ENCODE results near the gene UGT1A7. TPM values are rescaled to one million over a fixed set of nuclear protein-coding genes. Genes with fewer than 3 reads are reported as not detected.

Gene UGT1A7
- total RNA-seq, 2 experiments from 2014 or later, result not detected

- Histone ChIP-seq H3K27ac (ENCODE audit: low read depth in 1 of 2, low read length in 2 of 2) (no peak overlapping the region), H3K27me3 (ENCODE audit: control insufficient read depth in 1 of 2, insufficient read depth in 2 of 2, low read length in 2 of 2) (peaks cover 5 to 7% of the 10 kb centered on the region in 2 experiments), H3K4me3 (ENCODE audit: low read length) (no peak overlapping the region), H3K36me3 (ENCODE audit: insufficient read depth, low read length) (no peaks in the 10 kb centered on the region), H3K9me3 (ENCODE audit: control insufficient read depth in 1 of 2, insufficient read depth in 1 of 2, low read length in 2 of 2) (no peaks in the 10 kb centered on the region), H3K4me1 (ENCODE audit: insufficient read depth, low read length) (no peaks in the 10 kb centered on the region)
- Mint-ChIP-seq H3K36me3 (ENCODE audit: low read depth) (no peaks in the 10 kb centered on the region), H3K4me1 (ENCODE audit: low read depth) (no peaks in the 10 kb centered on the region), H3K4me3 (no peak overlapping the region), H3K27me3 (peaks cover 28% of the 10 kb centered on the region), H3K9me3 (no peaks in the 10 kb centered on the region), H3K27ac (no peak overlapping the region)
- CTCF ChIA-PET, result no interaction called here
- ATAC-seq (ENCODE audit: poor library complexity) (no peak), DNase-seq (no peak)
- intact Hi-C loops (cut with DNase I, micrococcal nuclease), result no loop called here
- POLR2A ChIA-PET, result no interaction called here
- no peak for TF ChIP-seq CTCF (IDR thresholded peaks at IDR 0.05)
These were observed 23.1 kb upstream of the UGT1A7 start for GRCh38 chr2:233658610-233659009.

- intact Hi-C loops (cut with DNase I, micrococcal nuclease), result no loop called here
- ChIA-PET POLR2A (no interaction called here), CTCF (no interaction called here)
- Mint-ChIP-seq H3K27ac (no peak overlapping the region), H3K27me3 (peaks cover 41% of the 10 kb centered on the region), H3K36me3 (ENCODE audit: low read depth) (no peaks in the 10 kb centered on the region), H3K4me3 (no peak overlapping the region), H3K4me1 (ENCODE audit: low read depth) (no peaks in the 10 kb centered on the region), H3K9me3 (peaks cover 9% of the 10 kb centered on the region)
- Histone ChIP-seq H3K27ac (ENCODE audit: low read depth in 1 of 2, low read length in 2 of 2) (no peak overlapping the region), H3K36me3 (ENCODE audit: insufficient read depth, low read length) (no peaks in the 10 kb centered on the region), H3K4me3 (ENCODE audit: low read length) (no peak overlapping the region), H3K27me3 (ENCODE audit: control insufficient read depth in 1 of 2, insufficient read depth in 2 of 2, low read length in 2 of 2) (peaks cover 7% of the 10 kb centered on the region in 2 experiments), H3K4me1 (ENCODE audit: insufficient read depth, low read length) (no peaks in the 10 kb centered on the region), H3K9me3 (ENCODE audit: control insufficient read depth in 1 of 2, insufficient read depth in 1 of 2, low read length in 2 of 2) (no peaks in the 10 kb centered on the region)
- DNase-seq, result no peak
- TF ChIP-seq CTCF (IDR thresholded peaks at IDR 0.05), result no peak
- ATAC-seq (ENCODE audit: poor library complexity), result no peak
These were observed 17.8 kb upstream of the UGT1A7 start for GRCh38 chr2:233663911-233664310.

- DNase-seq (no peak), ATAC-seq (ENCODE audit: poor library complexity) (no peak)
- Histone ChIP-seq H3K9me3 (ENCODE audit: control insufficient read depth in 1 of 2, insufficient read depth in 1 of 2, low read length in 2 of 2) (no peaks in the 10 kb centered on the region), H3K27me3 (ENCODE audit: control insufficient read depth in 1 of 2, insufficient read depth in 2 of 2, low read length in 2 of 2) (peaks cover 2 to 13% of the 10 kb centered on the region in 2 experiments), H3K36me3 (ENCODE audit: insufficient read depth, low read length) (no peaks in the 10 kb centered on the region), H3K4me3 (ENCODE audit: low read length) (no peak overlapping the region), H3K4me1 (ENCODE audit: insufficient read depth, low read length) (no peaks in the 10 kb centered on the region), H3K27ac (ENCODE audit: low read depth in 1 of 2, low read length in 2 of 2) (no peak overlapping the region)
- Mint-ChIP-seq H3K27me3 (peaks cover 52% of the 10 kb centered on the region), H3K4me1 (ENCODE audit: low read depth) (no peaks in the 10 kb centered on the region), H3K36me3 (ENCODE audit: low read depth) (no peaks in the 10 kb centered on the region), H3K9me3 (peaks cover 9% of the 10 kb centered on the region), H3K4me3 (no peak overlapping the region), H3K27ac (no peak overlapping the region)
- CTCF ChIA-PET, result no interaction called here
- POLR2A ChIA-PET, result no interaction called here
- no peak for TF ChIP-seq CTCF (IDR thresholded peaks at IDR 0.05)
- intact Hi-C loops (cut with DNase I, micrococcal nuclease), result no loop called here
These were observed 13.0 kb upstream of the UGT1A7 start for GRCh38 chr2:233668605-233669260.
